K562 (cell line): Measurements from ENCODE around the gene PUSL1. TPM values are rescaled to one million over a fixed set of nuclear protein-coding genes. Genes with fewer than 3 reads are reported as not detected.
A peak's percentile ranks its signal among the peaks of the same experiment; 100 is the strongest.

Experiments used
- E2F4 ChIP-seq: sonication (generic); formaldehyde crosslinking; IDR thresholded peaks from 2 replicates; pipeline ENCODE4 v1.8.0; 2022; ENCODE audit warnings: mild to moderate bottlenecking, low read depth, missing genetic modification reagents
- NFXL1 ChIP-seq: fragments of 450-650 bp; formaldehyde crosslinking; IDR thresholded peaks from 2 replicates; pipeline ENCODE4 v1.4.0; 2021; ENCODE audit warnings: mild to moderate bottlenecking
- ZNF212 ChIP-seq: fragments of 450-650 bp; formaldehyde crosslinking; IDR thresholded peaks from 2 replicates; pipeline ENCODE4 v1.4.0; 2020; ENCODE audit warnings: mild to moderate bottlenecking
- polyA plus RNA-seq, 8 experiments: library from polyadenylated mRNA; depleted of rRNA in 4 of 8; stranded (reverse) in 5 of 8; unstranded in 3 of 8; fragments of >200 nt; fragmentation: Nextera tagmentation in 2 of 8; fragmentation: Illumina TruSeq in 1 of 8; extraction: Ambion mirVana in 2 of 8; extraction: Trizol in 1 of 8; gene quantifications; 2 replicates each; pipeline versions ENCODE4 v1.2.1 to v1.2.3, GENCODE V29; 2011 to 2014; ENCODE audit warnings: inconsistent platforms in 1 of 8, missing spikeins in 1 of 8
- total RNA-seq, 7 experiments: library from RNA; depleted of rRNA in 6 of 7; stranded (reverse); fragments of >200 nt in 6 of 7; fragmentation: Illumina TruSeq in 2 of 7; extraction: Trizol in 2 of 7; gene quantifications; 2 replicates each; pipeline versions ENCODE4 v1.2.1 to v1.2.3, GENCODE V29; 2011 to 2021; ENCODE audit warnings: low replicate concordance in 1 of 7
- TF ChIP-seq, protein P1 (sequence below): fragments of 200-600 bp; sonication (generic); IDR thresholded peaks from one replicate; pipeline ENCODE4 v1.6.1; 2012; ENCODE audit warnings: mild to moderate bottlenecking, low read depth, low read length, inconsistent platforms
- TF ChIP-seq, protein P2 (sequence below): sonication (generic); formaldehyde crosslinking; IDR thresholded peaks from 2 replicates; pipeline ENCODE4 v1.8.0; 2023; ENCODE audit warnings: mild to moderate bottlenecking, missing genetic modification reagents
- TF ChIP-seq, protein P3 (sequence below): IDR thresholded peaks from 2 replicates; pipeline ENCODE4 v1.6.1; 2012; ENCODE audit warnings: low read depth, low read length, improper control_type of control experiment, borderline replicate concordance

Gene PUSL1
- total and polyA plus RNA-seq, 9 of the 15 experiments (the other 6 are each of a cell fraction or from before 2014, with no cell fraction given), result 0.62 to 86.9 (median 13.6) TPM

DNA sequence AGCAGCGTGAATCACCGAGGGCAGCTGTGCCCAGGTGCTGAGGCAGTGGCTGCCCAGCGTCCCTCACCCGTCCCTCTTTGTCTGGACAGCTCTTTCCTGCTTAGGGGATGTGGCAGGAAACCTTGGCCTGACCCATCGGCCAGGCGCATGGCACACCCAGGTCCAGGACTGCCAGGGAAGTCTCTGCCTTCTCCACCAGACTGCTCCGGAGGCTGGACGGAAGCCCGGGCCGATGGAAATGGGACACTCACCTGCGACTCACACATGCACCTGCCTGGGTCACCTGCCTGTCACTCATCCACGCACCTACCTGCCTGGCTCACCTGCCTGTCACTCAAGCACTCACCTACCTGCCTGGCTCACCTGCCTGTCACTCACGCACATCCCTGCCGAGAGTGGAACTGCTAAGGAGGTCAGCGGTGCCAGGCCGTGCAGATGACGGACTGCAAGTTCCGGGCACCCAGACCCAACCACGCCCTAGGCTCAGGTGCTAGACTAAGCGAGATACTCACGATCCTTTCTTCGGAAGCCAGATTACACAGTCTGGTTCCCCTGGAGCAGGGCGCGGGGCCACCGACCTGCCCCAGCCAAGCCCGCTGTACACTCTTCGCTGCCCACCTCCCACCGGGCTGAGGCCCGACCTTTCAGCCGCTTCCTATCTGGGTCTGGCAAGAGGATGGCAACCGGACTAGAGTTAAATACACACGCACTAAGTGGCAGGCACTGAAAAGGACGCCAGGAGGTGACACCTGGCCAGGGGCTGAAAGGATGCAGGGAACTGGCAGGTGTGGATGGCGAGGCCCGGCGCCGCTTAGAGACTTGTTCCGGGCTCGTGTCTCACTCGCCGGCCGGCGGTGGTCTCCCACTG is 35.8 kb upstream of the PUSL1 start (continued):
- TF ChIP-seq, protein P1, sequence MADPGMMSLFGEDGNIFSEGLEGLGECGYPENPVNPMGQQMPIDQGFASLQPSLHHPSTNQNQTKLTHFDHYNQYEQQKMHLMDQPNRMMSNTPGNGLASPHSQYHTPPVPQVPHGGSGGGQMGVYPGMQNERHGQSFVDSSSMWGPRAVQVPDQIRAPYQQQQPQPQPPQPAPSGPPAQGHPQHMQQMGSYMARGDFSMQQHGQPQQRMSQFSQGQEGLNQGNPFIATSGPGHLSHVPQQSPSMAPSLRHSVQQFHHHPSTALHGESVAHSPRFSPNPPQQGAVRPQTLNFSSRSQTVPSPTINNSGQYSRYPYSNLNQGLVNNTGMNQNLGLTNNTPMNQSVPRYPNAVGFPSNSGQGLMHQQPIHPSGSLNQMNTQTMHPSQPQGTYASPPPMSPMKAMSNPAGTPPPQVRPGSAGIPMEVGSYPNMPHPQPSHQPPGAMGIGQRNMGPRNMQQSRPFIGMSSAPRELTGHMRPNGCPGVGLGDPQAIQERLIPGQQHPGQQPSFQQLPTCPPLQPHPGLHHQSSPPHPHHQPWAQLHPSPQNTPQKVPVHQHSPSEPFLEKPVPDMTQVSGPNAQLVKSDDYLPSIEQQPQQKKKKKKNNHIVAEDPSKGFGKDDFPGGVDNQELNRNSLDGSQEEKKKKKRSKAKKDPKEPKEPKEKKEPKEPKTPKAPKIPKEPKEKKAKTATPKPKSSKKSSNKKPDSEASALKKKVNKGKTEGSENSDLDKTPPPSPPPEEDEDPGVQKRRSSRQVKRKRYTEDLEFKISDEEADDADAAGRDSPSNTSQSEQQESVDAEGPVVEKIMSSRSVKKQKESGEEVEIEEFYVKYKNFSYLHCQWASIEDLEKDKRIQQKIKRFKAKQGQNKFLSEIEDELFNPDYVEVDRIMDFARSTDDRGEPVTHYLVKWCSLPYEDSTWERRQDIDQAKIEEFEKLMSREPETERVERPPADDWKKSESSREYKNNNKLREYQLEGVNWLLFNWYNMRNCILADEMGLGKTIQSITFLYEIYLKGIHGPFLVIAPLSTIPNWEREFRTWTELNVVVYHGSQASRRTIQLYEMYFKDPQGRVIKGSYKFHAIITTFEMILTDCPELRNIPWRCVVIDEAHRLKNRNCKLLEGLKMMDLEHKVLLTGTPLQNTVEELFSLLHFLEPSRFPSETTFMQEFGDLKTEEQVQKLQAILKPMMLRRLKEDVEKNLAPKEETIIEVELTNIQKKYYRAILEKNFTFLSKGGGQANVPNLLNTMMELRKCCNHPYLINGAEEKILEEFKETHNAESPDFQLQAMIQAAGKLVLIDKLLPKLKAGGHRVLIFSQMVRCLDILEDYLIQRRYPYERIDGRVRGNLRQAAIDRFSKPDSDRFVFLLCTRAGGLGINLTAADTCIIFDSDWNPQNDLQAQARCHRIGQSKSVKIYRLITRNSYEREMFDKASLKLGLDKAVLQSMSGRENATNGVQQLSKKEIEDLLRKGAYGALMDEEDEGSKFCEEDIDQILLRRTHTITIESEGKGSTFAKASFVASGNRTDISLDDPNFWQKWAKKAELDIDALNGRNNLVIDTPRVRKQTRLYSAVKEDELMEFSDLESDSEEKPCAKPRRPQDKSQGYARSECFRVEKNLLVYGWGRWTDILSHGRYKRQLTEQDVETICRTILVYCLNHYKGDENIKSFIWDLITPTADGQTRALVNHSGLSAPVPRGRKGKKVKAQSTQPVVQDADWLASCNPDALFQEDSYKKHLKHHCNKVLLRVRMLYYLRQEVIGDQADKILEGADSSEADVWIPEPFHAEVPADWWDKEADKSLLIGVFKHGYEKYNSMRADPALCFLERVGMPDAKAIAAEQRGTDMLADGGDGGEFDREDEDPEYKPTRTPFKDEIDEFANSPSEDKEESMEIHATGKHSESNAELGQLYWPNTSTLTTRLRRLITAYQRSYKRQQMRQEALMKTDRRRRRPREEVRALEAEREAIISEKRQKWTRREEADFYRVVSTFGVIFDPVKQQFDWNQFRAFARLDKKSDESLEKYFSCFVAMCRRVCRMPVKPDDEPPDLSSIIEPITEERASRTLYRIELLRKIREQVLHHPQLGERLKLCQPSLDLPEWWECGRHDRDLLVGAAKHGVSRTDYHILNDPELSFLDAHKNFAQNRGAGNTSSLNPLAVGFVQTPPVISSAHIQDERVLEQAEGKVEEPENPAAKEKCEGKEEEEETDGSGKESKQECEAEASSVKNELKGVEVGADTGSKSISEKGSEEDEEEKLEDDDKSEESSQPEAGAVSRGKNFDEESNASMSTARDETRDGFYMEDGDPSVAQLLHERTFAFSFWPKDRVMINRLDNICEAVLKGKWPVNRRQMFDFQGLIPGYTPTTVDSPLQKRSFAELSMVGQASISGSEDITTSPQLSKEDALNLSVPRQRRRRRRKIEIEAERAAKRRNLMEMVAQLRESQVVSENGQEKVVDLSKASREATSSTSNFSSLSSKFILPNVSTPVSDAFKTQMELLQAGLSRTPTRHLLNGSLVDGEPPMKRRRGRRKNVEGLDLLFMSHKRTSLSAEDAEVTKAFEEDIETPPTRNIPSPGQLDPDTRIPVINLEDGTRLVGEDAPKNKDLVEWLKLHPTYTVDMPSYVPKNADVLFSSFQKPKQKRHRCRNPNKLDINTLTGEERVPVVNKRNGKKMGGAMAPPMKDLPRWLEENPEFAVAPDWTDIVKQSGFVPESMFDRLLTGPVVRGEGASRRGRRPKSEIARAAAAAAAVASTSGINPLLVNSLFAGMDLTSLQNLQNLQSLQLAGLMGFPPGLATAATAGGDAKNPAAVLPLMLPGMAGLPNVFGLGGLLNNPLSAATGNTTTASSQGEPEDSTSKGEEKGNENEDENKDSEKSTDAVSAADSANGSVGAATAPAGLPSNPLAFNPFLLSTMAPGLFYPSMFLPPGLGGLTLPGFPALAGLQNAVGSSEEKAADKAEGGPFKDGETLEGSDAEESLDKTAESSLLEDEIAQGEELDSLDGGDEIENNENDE, result no peak
- TF ChIP-seq NFXL1 (CRISPR knock-in tag) (no peak), E2F4 (CRISPR knock-in tag) (peak; percentile 72; the same call in 1 of the 2 replicates), ZNF212 (CRISPR knock-in tag) (no peak)
- TF ChIP-seq, protein P2, sequence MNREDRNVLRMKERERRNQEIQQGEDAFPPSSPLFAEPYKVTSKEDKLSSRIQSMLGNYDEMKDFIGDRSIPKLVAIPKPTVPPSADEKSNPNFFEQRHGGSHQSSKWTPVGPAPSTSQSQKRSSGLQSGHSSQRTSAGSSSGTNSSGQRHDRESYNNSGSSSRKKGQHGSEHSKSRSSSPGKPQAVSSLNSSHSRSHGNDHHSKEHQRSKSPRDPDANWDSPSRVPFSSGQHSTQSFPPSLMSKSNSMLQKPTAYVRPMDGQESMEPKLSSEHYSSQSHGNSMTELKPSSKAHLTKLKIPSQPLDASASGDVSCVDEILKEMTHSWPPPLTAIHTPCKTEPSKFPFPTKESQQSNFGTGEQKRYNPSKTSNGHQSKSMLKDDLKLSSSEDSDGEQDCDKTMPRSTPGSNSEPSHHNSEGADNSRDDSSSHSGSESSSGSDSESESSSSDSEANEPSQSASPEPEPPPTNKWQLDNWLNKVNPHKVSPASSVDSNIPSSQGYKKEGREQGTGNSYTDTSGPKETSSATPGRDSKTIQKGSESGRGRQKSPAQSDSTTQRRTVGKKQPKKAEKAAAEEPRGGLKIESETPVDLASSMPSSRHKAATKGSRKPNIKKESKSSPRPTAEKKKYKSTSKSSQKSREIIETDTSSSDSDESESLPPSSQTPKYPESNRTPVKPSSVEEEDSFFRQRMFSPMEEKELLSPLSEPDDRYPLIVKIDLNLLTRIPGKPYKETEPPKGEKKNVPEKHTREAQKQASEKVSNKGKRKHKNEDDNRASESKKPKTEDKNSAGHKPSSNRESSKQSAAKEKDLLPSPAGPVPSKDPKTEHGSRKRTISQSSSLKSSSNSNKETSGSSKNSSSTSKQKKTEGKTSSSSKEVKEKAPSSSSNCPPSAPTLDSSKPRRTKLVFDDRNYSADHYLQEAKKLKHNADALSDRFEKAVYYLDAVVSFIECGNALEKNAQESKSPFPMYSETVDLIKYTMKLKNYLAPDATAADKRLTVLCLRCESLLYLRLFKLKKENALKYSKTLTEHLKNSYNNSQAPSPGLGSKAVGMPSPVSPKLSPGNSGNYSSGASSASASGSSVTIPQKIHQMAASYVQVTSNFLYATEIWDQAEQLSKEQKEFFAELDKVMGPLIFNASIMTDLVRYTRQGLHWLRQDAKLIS (CRISPR knock-in tag), result no peak
- TF ChIP-seq, protein P3, sequence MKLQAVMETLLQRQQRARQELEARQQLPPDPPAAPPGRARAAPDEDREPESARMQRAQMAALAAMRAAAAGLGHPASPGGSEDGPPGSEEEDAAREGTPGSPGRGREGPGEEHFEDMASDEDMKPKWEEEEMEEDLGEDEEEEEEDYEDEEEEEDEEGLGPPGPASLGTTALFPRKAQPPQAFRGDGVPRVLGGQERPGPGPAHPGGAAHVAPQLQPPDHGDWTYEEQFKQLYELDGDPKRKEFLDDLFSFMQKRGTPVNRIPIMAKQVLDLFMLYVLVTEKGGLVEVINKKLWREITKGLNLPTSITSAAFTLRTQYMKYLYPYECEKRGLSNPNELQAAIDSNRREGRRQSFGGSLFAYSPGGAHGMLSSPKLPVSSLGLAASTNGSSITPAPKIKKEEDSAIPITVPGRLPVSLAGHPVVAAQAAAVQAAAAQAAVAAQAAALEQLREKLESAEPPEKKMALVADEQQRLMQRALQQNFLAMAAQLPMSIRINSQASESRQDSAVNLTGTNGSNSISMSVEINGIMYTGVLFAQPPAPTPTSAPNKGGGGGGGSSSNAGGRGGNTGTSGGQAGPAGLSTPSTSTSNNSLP, result no peak
